H1 (cell line): Measurements from ENCODE around the gene SHLD3. TPM values are rescaled to one million over a fixed set of nuclear protein-coding genes. Genes with fewer than 3 reads are reported as not detected.

Experiments
- BCL11A ChIP-seq, 2 experiments: IDR thresholded peaks; one replicate each; pipeline ENCODE4 v1.6.1; 2011; ENCODE audit warnings: low read depth in 2 of 2, low read length in 2 of 2, mild to moderate bottlenecking in 2 of 2
- CHD1 ChIP-seq: IDR thresholded peaks from 2 replicates; pipeline ENCODE4 v1.6.1; 2012; ENCODE audit warnings: low read depth, low read length, improper control_type of control experiment
- polyA plus RNA-seq, 7 experiments: library from polyadenylated mRNA; depleted of rRNA in 3 of 7; stranded (reverse) in 5 of 7; unstranded in 2 of 7; fragments of >200 nt in 5 of 7; fragments of 200-250 nt in 2 of 7; gene quantifications; 1 replicate in 5 of 7; 2 replicates in 1 of 7; 4 replicates in 1 of 7; pipeline versions ENCODE4 v1.2.1 to v1.2.3, GENCODE V29; 2011 to 2013; ENCODE audit warnings: missing spikeins in 2 of 7, mixed read lengths in 2 of 7
- total RNA-seq: library from RNA; stranded (reverse); fragmentation: NEBNext Ultra II Directional; extraction: Animal tissue kit (Norgen Biotek cat#: 25700); gene quantifications from 2 replicates; pipeline ENCODE4 v1.2.1, GENCODE V29; 2021
- TF ChIP-seq, protein P1 (sequence below): fragments of 300-600 bp; sonication (generic); IDR thresholded peaks from 2 replicates; pipeline ENCODE4 v1.7.1; 2012; ENCODE audit warnings: low read length, moderate library complexity, mild to moderate bottlenecking, inconsistent platforms; ENCODE audit not compliant: insufficient replicate concordance

SHLD3 gene
- total and polyA plus RNA-seq, 2 of the 8 experiments (the other 6 are each of a cell fraction or from before 2014, with no cell fraction given): 1.9 to 3.2 TPM

DNA sequence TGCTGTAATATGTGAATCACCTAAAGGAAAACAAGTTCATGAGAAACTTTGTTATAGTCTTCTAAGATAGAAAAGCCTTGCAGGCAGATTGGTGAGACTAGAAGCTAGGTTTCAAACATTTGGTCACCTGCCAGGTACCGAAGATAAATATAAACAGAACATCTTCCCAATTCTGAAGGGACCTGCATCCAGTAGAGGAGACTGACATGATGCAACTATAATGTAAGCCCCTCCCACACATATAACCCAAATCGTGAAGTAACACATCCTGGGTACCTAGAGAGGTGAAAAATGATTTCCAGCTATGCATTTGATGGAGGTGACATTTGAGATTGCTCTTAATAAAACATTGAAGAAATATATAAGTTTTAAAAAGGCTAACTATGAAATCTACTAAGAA, 29.9 kb downstream of the SHLD3 start (continued):
- TF ChIP-seq, protein P1, sequence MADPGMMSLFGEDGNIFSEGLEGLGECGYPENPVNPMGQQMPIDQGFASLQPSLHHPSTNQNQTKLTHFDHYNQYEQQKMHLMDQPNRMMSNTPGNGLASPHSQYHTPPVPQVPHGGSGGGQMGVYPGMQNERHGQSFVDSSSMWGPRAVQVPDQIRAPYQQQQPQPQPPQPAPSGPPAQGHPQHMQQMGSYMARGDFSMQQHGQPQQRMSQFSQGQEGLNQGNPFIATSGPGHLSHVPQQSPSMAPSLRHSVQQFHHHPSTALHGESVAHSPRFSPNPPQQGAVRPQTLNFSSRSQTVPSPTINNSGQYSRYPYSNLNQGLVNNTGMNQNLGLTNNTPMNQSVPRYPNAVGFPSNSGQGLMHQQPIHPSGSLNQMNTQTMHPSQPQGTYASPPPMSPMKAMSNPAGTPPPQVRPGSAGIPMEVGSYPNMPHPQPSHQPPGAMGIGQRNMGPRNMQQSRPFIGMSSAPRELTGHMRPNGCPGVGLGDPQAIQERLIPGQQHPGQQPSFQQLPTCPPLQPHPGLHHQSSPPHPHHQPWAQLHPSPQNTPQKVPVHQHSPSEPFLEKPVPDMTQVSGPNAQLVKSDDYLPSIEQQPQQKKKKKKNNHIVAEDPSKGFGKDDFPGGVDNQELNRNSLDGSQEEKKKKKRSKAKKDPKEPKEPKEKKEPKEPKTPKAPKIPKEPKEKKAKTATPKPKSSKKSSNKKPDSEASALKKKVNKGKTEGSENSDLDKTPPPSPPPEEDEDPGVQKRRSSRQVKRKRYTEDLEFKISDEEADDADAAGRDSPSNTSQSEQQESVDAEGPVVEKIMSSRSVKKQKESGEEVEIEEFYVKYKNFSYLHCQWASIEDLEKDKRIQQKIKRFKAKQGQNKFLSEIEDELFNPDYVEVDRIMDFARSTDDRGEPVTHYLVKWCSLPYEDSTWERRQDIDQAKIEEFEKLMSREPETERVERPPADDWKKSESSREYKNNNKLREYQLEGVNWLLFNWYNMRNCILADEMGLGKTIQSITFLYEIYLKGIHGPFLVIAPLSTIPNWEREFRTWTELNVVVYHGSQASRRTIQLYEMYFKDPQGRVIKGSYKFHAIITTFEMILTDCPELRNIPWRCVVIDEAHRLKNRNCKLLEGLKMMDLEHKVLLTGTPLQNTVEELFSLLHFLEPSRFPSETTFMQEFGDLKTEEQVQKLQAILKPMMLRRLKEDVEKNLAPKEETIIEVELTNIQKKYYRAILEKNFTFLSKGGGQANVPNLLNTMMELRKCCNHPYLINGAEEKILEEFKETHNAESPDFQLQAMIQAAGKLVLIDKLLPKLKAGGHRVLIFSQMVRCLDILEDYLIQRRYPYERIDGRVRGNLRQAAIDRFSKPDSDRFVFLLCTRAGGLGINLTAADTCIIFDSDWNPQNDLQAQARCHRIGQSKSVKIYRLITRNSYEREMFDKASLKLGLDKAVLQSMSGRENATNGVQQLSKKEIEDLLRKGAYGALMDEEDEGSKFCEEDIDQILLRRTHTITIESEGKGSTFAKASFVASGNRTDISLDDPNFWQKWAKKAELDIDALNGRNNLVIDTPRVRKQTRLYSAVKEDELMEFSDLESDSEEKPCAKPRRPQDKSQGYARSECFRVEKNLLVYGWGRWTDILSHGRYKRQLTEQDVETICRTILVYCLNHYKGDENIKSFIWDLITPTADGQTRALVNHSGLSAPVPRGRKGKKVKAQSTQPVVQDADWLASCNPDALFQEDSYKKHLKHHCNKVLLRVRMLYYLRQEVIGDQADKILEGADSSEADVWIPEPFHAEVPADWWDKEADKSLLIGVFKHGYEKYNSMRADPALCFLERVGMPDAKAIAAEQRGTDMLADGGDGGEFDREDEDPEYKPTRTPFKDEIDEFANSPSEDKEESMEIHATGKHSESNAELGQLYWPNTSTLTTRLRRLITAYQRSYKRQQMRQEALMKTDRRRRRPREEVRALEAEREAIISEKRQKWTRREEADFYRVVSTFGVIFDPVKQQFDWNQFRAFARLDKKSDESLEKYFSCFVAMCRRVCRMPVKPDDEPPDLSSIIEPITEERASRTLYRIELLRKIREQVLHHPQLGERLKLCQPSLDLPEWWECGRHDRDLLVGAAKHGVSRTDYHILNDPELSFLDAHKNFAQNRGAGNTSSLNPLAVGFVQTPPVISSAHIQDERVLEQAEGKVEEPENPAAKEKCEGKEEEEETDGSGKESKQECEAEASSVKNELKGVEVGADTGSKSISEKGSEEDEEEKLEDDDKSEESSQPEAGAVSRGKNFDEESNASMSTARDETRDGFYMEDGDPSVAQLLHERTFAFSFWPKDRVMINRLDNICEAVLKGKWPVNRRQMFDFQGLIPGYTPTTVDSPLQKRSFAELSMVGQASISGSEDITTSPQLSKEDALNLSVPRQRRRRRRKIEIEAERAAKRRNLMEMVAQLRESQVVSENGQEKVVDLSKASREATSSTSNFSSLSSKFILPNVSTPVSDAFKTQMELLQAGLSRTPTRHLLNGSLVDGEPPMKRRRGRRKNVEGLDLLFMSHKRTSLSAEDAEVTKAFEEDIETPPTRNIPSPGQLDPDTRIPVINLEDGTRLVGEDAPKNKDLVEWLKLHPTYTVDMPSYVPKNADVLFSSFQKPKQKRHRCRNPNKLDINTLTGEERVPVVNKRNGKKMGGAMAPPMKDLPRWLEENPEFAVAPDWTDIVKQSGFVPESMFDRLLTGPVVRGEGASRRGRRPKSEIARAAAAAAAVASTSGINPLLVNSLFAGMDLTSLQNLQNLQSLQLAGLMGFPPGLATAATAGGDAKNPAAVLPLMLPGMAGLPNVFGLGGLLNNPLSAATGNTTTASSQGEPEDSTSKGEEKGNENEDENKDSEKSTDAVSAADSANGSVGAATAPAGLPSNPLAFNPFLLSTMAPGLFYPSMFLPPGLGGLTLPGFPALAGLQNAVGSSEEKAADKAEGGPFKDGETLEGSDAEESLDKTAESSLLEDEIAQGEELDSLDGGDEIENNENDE: no peak
- TF ChIP-seq CHD1 (no peak), BCL11A (IDR thresholded peaks at IDR 0.05; ENCODE audit: low read depth in 2 of 2, low read length in 2 of 2) (no peak)
- TF ChIP-seq, all 59 proteins: peak for 0
